Stomach (tissue), 4 donors: ENCODE measurements around the gene NCKAP5.

Source experiments
- POLR2A ChIP-seq, 4 donors: fragments of 450-650 bp; IDR thresholded peaks; one replicate each; pipeline ENCODE4 v1.6.1; 2016; ENCODE audit warnings: antibody characterized with exemption in 4 of 4, control low read depth in 2 of 4, mild to moderate bottlenecking in 1 of 4, moderate library complexity in 1 of 4
- POLR2AphosphoS5 ChIP-seq, 3 donors: sonication (generic); formaldehyde crosslinking; IDR thresholded peaks; one replicate each; pipeline ENCODE4 v1.6.1; 2016; ENCODE audit warnings: antibody characterized with exemption in 3 of 3
- TF ChIP-seq, protein P1 (sequence below), 7 experiments: fragments of 450-650 bp in 4 of 7; fragments of 200-600 bp in 3 of 7; sonication (generic) in 3 of 7; IDR thresholded peaks; one replicate each; pipeline ENCODE4 v1.5.1; 2016 to 2019; ENCODE audit warnings: antibody characterized with exemption in 7 of 7, control low read depth in 2 of 7, mild to moderate bottlenecking in 1 of 7

DNA sequence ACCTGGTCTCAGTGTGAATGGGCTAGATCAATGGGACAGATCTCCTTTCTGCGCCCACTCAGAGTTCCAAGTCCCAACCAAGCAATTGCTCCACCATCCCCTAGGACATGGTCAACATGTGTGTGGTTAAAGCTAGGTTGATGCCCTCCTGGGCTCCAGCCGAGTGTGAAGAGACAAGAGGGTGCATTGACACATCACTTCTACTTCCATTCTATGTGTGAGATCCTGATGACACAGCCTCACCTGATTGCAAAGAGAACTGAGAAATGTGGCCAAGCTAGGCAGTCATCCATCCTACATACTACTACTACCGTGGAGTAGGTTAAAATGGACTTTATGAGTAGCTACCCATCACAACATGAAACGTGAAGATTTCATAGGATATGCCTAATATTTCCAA, 106.8 kb downstream of the NCKAP5 start:
- TF ChIP-seq POLR2A (IDR thresholded peaks at IDR 0.05) (no peak), POLR2AphosphoS5 (IDR thresholded peaks at IDR 0.05) (no peak)
- TF ChIP-seq, protein P1, sequence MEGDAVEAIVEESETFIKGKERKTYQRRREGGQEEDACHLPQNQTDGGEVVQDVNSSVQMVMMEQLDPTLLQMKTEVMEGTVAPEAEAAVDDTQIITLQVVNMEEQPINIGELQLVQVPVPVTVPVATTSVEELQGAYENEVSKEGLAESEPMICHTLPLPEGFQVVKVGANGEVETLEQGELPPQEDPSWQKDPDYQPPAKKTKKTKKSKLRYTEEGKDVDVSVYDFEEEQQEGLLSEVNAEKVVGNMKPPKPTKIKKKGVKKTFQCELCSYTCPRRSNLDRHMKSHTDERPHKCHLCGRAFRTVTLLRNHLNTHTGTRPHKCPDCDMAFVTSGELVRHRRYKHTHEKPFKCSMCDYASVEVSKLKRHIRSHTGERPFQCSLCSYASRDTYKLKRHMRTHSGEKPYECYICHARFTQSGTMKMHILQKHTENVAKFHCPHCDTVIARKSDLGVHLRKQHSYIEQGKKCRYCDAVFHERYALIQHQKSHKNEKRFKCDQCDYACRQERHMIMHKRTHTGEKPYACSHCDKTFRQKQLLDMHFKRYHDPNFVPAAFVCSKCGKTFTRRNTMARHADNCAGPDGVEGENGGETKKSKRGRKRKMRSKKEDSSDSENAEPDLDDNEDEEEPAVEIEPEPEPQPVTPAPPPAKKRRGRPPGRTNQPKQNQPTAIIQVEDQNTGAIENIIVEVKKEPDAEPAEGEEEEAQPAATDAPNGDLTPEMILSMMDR (IDR thresholded peaks at IDR 0.05) = no peak
